H1 (cell line): Measurements from ENCODE around the gene TAPBPL. TPM values are rescaled to one million over a fixed set of nuclear protein-coding genes. Genes with fewer than 3 reads are reported as not detected.
A peak's percentile ranks its signal among the peaks of the same experiment; 100 is the strongest.

ENCODE experiments used
- CTCF ChIA-PET: fragments of 300-600 bp; sonication (Branson Sonifier 250); formaldehyde crosslinking; loops from one replicate; lab custom pipeline; 2021; ENCODE audit not compliant: partially characterized antibody; lab: Charles Lee
- POLR2A ChIA-PET: fragments of 300-600 bp; sonication (Branson Sonifier 250); formaldehyde crosslinking; loops from one replicate; lab custom pipeline; 2021; ENCODE audit warnings: inconsistent platforms; ENCODE audit not compliant: partially characterized antibody; lab: Charles Lee
- DNase-seq, 2 experiments: peaks; one replicate each; pipeline versions ENCODE4 v3.0.0 to v3.0.0-alpha.2; 2010 to 2022; ENCODE audit warnings: low spot score in 2 of 2, low read depth in 1 of 2, mixed read lengths in 1 of 2
- FAIRE-seq: peaks from 2 replicates; lab custom pipeline; 2011; peaks lifted over from hg19 to GRCh38; lab: Jason Lieb, UNC
- H2AFZ ChIP-seq: 2 replicates; pipeline ENCODE4 v1.8.1; 2012; ENCODE audit warnings: low read length, inconsistent platforms
- H2AK5ac ChIP-seq: 2 replicates; pipeline ENCODE4 v1.6.1; 2013; ENCODE audit warnings: low read depth, low read length
- H2BK120ac ChIP-seq: replicated peaks from 2 replicates; pipeline ENCODE3; 2013; ENCODE audit warnings: low read depth, low read length, inconsistent platforms
- H2BK12ac ChIP-seq: 2 replicates; pipeline ENCODE4 v1.6.1; 2013; ENCODE audit warnings: low read depth, low read length
- H2BK15ac ChIP-seq: 2 replicates; pipeline ENCODE4 v1.6.1; 2013; ENCODE audit warnings: low read length
- H2BK20ac ChIP-seq: 2 replicates; pipeline ENCODE4 v1.6.1; 2013; ENCODE audit warnings: low read length
- H2BK5ac ChIP-seq: 2 replicates; pipeline ENCODE4 v1.6.1; 2013; ENCODE audit warnings: low read depth, low read length
- H3K14ac ChIP-seq: 2 replicates; pipeline ENCODE4 v1.6.1; 2013; ENCODE audit warnings: inconsistent platforms; ENCODE audit not compliant: insufficient read length
- H3K18ac ChIP-seq: 2 replicates; pipeline ENCODE4 v1.6.1; 2013; ENCODE audit warnings: low read length; ENCODE audit errors: extremely low read depth
- H3K23ac ChIP-seq: 2 replicates; pipeline ENCODE4 v1.6.1; 2013; ENCODE audit warnings: inconsistent platforms; ENCODE audit not compliant: insufficient read length
- H3K23me2 ChIP-seq: 2 replicates; pipeline ENCODE4 v1.6.1; 2013; ENCODE audit warnings: low read depth, low read length
- H3K27ac ChIP-seq: 2 replicates; pipeline ENCODE4 v1.6.1; 2011; ENCODE audit warnings: low read depth, low read length, inconsistent platforms
- H3K27me3 ChIP-seq, 4 experiments: replicated peaks in 1 of 4; 1 replicate in 1 of 4; 2 replicates in 3 of 4; pipeline versions ENCODE4 v1.6.1 to v1.8.1; 2011 to 2013; ENCODE audit warnings: low read length in 3 of 4, mild to moderate bottlenecking in 3 of 4, inconsistent platforms in 2 of 4, mixed read lengths in 2 of 4, moderate library complexity in 1 of 4; ENCODE audit not compliant: control insufficient read depth in 3 of 4, insufficient read depth in 3 of 4; ENCODE audit errors: extremely low read depth in 1 of 4
- H3K36me3 ChIP-seq, 4 experiments: 2 replicates each; pipeline versions ENCODE4 v1.6.1 to v1.8.1; 2011 to 2013; ENCODE audit warnings: mild to moderate bottlenecking in 4 of 4, low read length in 3 of 4, moderate library complexity in 2 of 4, control low read depth in 1 of 4, inconsistent platforms in 1 of 4; ENCODE audit not compliant: insufficient read depth in 4 of 4, control insufficient read depth in 2 of 4
- H3K4ac ChIP-seq: replicated peaks from 2 replicates; pipeline ENCODE3; 2013; ENCODE audit warnings: low read length, low read depth, mixed read lengths, inconsistent platforms; ENCODE audit not compliant: insufficient read length
- H3K4me1 ChIP-seq, 4 experiments: replicated peaks in 1 of 4; 1 replicate in 1 of 4; 2 replicates in 3 of 4; pipeline versions ENCODE4 v1.6.1 to v1.8.1; 2011 to 2013; ENCODE audit warnings: low read length in 3 of 4, inconsistent platforms in 2 of 4, mixed read lengths in 1 of 4; ENCODE audit not compliant: insufficient read depth in 4 of 4, control insufficient read depth in 3 of 4
- H3K4me2 ChIP-seq, 2 experiments: 2 replicates each; pipeline versions ENCODE4 v1.6.1 to v1.8.1; 2011 to 2013; ENCODE audit warnings: low read depth in 2 of 2, low read length in 2 of 2, control low read depth in 1 of 2, inconsistent platforms in 1 of 2, mild to moderate bottlenecking in 1 of 2; ENCODE audit not compliant: insufficient read depth in 1 of 2
- H3K4me3 ChIP-seq, 4 experiments: fragments of 200-600, 300-600 bp in 1 of 4; sonication (generic), shearing (Covaris generic), sonication (Bioruptor Twin) in 1 of 4; 2 replicates each; pipeline versions ENCODE4 v1.5.1 to v1.8.1; 2011 to 2016; ENCODE audit warnings: low read length in 4 of 4, low read depth in 3 of 4, control low read depth in 2 of 4, inconsistent platforms in 2 of 4, mild to moderate bottlenecking in 2 of 4, mixed read lengths in 1 of 4, moderate library complexity in 1 of 4; ENCODE audit not compliant: insufficient read depth in 2 of 4; ENCODE audit errors: extremely low read depth in 1 of 4
- H3K56ac ChIP-seq: replicated peaks from 2 replicates; pipeline ENCODE3; 2013; ENCODE audit warnings: low read depth, mild to moderate bottlenecking, mixed read lengths, low read length, inconsistent platforms; ENCODE audit not compliant: insufficient read length
- H3K79me1 ChIP-seq: 2 replicates; pipeline ENCODE4 v1.6.1; 2013; ENCODE audit warnings: low read depth, low read length, control low read depth
- H3K79me2 ChIP-seq, 2 experiments: 2 replicates each; pipeline versions ENCODE4 v1.6.1 to v1.8.1; 2012 to 2013; ENCODE audit warnings: low read length in 2 of 2, mild to moderate bottlenecking in 2 of 2, inconsistent platforms in 1 of 2; ENCODE audit not compliant: insufficient read depth in 2 of 2, control insufficient read depth in 1 of 2
- H3K9ac ChIP-seq, 4 experiments: replicated peaks in 1 of 4; 1 replicate in 1 of 4; 2 replicates in 3 of 4; pipeline versions ENCODE4 v1.6.1 to v1.8.1; 2011 to 2013; ENCODE audit warnings: low read depth in 3 of 4, low read length in 3 of 4, control low read depth in 2 of 4, mild to moderate bottlenecking in 2 of 4, moderate library complexity in 2 of 4, inconsistent platforms in 1 of 4; ENCODE audit errors: extremely low read depth in 1 of 4
- H3K9me3 ChIP-seq, 2 experiments: 2 replicates each; pipeline versions ENCODE4 v1.6.1 to v1.8.1; 2012 to 2013; ENCODE audit warnings: mild to moderate bottlenecking in 2 of 2, moderate library complexity in 2 of 2, control low read depth in 1 of 2, inconsistent platforms in 1 of 2, low read depth in 1 of 2, low read length in 1 of 2, mixed read lengths in 1 of 2; ENCODE audit not compliant: insufficient read depth in 2 of 2
- H4K20me1 ChIP-seq, 2 experiments: replicated peaks in 1 of 2; 2 replicates each; pipeline versions ENCODE3 to v1.8.1; 2011 to 2013; ENCODE audit warnings: inconsistent platforms in 2 of 2, low read length in 2 of 2, mild to moderate bottlenecking in 1 of 2; ENCODE audit not compliant: insufficient read depth in 2 of 2, control insufficient read depth in 1 of 2
- H4K5ac ChIP-seq: 2 replicates; pipeline ENCODE4 v1.6.1; 2013; ENCODE audit warnings: low read length, low read depth, mixed read lengths, inconsistent platforms; ENCODE audit not compliant: insufficient read length
- H4K8ac ChIP-seq: 2 replicates; pipeline ENCODE4 v1.8.0; 2013; ENCODE audit warnings: mild to moderate bottlenecking, moderate library complexity, low read length, inconsistent platforms; ENCODE audit not compliant: insufficient read depth; ENCODE audit errors: extremely low read depth
- H4K91ac ChIP-seq: replicated peaks from 2 replicates; pipeline ENCODE3; 2013; ENCODE audit warnings: low read length, mixed read lengths, inconsistent platforms; ENCODE audit not compliant: insufficient read length
- ASH2L ChIP-seq: fragments of 200-600, 300-600 bp; sonication (generic); IDR thresholded peaks from one replicate; pipeline ENCODE4 v1.7.1; 2017; ENCODE audit warnings: low read length
- ATF3 ChIP-seq: IDR thresholded peaks from 2 replicates; pipeline ENCODE4 v1.6.1; 2011; ENCODE audit warnings: low read depth, mild to moderate bottlenecking, low read length; ENCODE audit not compliant: insufficient read depth
- BACH1 ChIP-seq: IDR thresholded peaks from 2 replicates; pipeline ENCODE4 v1.6.1; 2012; ENCODE audit warnings: low read length, improper control_type of control experiment
- BCL11A ChIP-seq, 2 experiments: IDR thresholded peaks; one replicate each; pipeline ENCODE4 v1.6.1; 2011; ENCODE audit warnings: low read depth in 2 of 2, low read length in 2 of 2, mild to moderate bottlenecking in 2 of 2
- CBX8 ChIP-seq: fragments of 300-800, 300-1000 bp; sonication (generic); IDR thresholded peaks from 2 replicates; pipeline ENCODE4 v1.7.1; 2016; ENCODE audit warnings: low read depth, low read length, borderline replicate concordance
- CEBPB ChIP-seq: IDR thresholded peaks from 2 replicates; pipeline ENCODE4 v1.6.1; 2012; ENCODE audit warnings: low read depth, low read length
- CREB1 ChIP-seq: IDR thresholded peaks from 2 replicates; pipeline ENCODE4 v1.6.1; 2012; ENCODE audit warnings: inconsistent platforms
- HDAC6 ChIP-seq: IDR thresholded peaks from one replicate; pipeline ENCODE4 v1.7.1; 2012; ENCODE audit warnings: low read depth, mild to moderate bottlenecking, inconsistent platforms, low read length, moderate library complexity
- JUN ChIP-seq: IDR thresholded peaks from 2 replicates; pipeline ENCODE4 v1.6.1; 2011; ENCODE audit warnings: low read depth, mild to moderate bottlenecking, improper control_type of control experiment, low read length
- KDM1A ChIP-seq: fragments of 200-600, 300-600 bp; sonication (generic); IDR thresholded peaks from 2 replicates; pipeline ENCODE4 v1.7.1; 2016; ENCODE audit warnings: mild to moderate bottlenecking, low read length, borderline replicate concordance
- POU5F1 ChIP-seq: IDR thresholded peaks from 2 replicates; pipeline ENCODE4 v1.6.1; 2011; ENCODE audit warnings: low read depth, mild to moderate bottlenecking, low read length, moderate library complexity
- SIX5 ChIP-seq: IDR thresholded peaks from 2 replicates; pipeline ENCODE4 v1.6.1; 2011; ENCODE audit warnings: mild to moderate bottlenecking, low read depth, low read length
- TAF1 ChIP-seq: IDR thresholded peaks from 2 replicates; pipeline ENCODE4 v1.6.1; 2011; ENCODE audit warnings: mild to moderate bottlenecking, low read depth, low read length
- WGBS, 2 experiments: shearing (Covaris generic) in 1 of 2; methylation state at CpG; one replicate each; pipeline versions ENCODE4 v1.1.6 to v1.1.7; 2013 to 2015; ENCODE audit warnings: low lambda C conversion rate in 2 of 2, mixed read lengths in 2 of 2, inconsistent platforms in 1 of 2, low coverage in 1 of 2, missing lambda C conversion rate in 1 of 2; ENCODE audit not compliant: insufficient replicate concordance in 2 of 2, insufficient coverage in 1 of 2, insufficient read length in 1 of 2; ENCODE audit errors: extremely low coverage in 1 of 2, missing lambda C conversion rate in 1 of 2; 5-methylcytosine and 5-hydroxymethylcytosine counted together
- polyA plus RNA-seq, 7 experiments: library from polyadenylated mRNA; depleted of rRNA in 3 of 7; stranded (reverse) in 5 of 7; unstranded in 2 of 7; fragments of >200 nt in 5 of 7; fragments of 200-250 nt in 2 of 7; gene quantifications; 1 replicate in 5 of 7; 2 replicates in 1 of 7; 4 replicates in 1 of 7; pipeline versions ENCODE4 v1.2.1 to v1.2.3, GENCODE V29; 2011 to 2013; ENCODE audit warnings: missing spikeins in 2 of 7, mixed read lengths in 2 of 7
- total RNA-seq: library from RNA; stranded (reverse); fragmentation: NEBNext Ultra II Directional; extraction: Animal tissue kit (Norgen Biotek cat#: 25700); gene quantifications from 2 replicates; pipeline ENCODE4 v1.2.1, GENCODE V29; 2021

TAPBPL gene
- total and polyA plus RNA-seq, 2 of the 8 experiments (the other 6 are each of a cell fraction or from before 2014, with no cell fraction given) = 0.61 to 1.5 TPM

- no peaks in the 10 kb centered on the region for H3K79me1 ChIP-seq
- H3K18ac ChIP-seq = no peak overlapping the region; the same call in 1 of the 2 replicates
- ChIA-PET POLR2A (interaction anchor here (1.1 to 4.9 kb wide), 8 partner anchors 9 to 130 kb away, joined by 3 to 41 read pairs (median 22); partner anchors contain the start of genes CD27, GAPDH, SCNN1A and VAMP1), CTCF (interaction anchor here (0.5 to 4.4 kb wide), 7 partner anchors 7 to 241 kb away, joined by 3 to 36 read pairs (median 4); no protein-coding TSS in a partner anchor)
- H2BK12ac ChIP-seq = peak overlapping the region; percentile 95; the same call in 1 of the 2 replicates
- H3K4me2 ChIP-seq = peak overlapping the region; percentile 62 to 67; a peak in 1 of 4 replicates
- no peak for FAIRE-seq
- H3K23me2 ChIP-seq = no peaks in the 10 kb centered on the region; the same call in 1 of the 2 replicates
- no peak overlapping the region; the same call in 1 of the 2 replicates for H2BK15ac ChIP-seq
- H4K8ac ChIP-seq = peak overlapping the region; percentile 59; the same call in 1 of the 2 replicates
- peak overlapping the region; percentile 88; the same call in 1 of the 2 replicates for H2BK5ac ChIP-seq
- no peak overlapping the region for H2AFZ ChIP-seq
- H2AK5ac ChIP-seq = peak overlapping the region; percentile 7; the same call in 1 of the 2 replicates
- no peak overlapping the region for H3K9ac ChIP-seq
- no peak overlapping the region for H3K23ac ChIP-seq
- H2BK20ac ChIP-seq = 0 out of 2 replicates have a peak overlapping the region, but pooled peaks have one; percentile 48
- H3K4me3 ChIP-seq = peak overlapping the region in 1 of 4 experiments; percentile 42; a peak in 2 of 8 replicates
- peak overlapping the region; percentile 47 for H3K4ac ChIP-seq
- no peak overlapping the region for H2BK120ac ChIP-seq
- H3K9me3 ChIP-seq = no peaks in the 10 kb centered on the region
- no peak overlapping the region; the same call in 1 of the 2 replicates for H3K27ac ChIP-seq
- no peaks in the 10 kb centered on the region for H3K27me3 ChIP-seq
- H3K36me3 ChIP-seq = no peaks in the 10 kb centered on the region
- H4K5ac ChIP-seq = no peak overlapping the region
- peak overlapping the region; percentile 96 for H4K91ac ChIP-seq
- peaks cover 23 to 36% (median 31%) of the 10 kb centered on the region in 4 experiments for H3K4me1 ChIP-seq
- no peaks in the 10 kb centered on the region for H4K20me1 ChIP-seq
- no peak for DNase-seq
- H3K56ac ChIP-seq = peak overlapping the region; percentile 10
- H3K14ac ChIP-seq = no peak overlapping the region
- WGBS, 2 experiments = 91% methylated on average over 17 of the region's 17 CpGs; no CpG with 5 or more reads in 1 of the 2 experiments
- no peaks in the 10 kb centered on the region for H3K79me2 ChIP-seq
- TF ChIP-seq ATF3 (no peak), POU5F1 (no peak), CREB1 (no peak), SIX5 (no peak), ASH2L (no peak), CBX8 (no peak), HDAC6 (no peak), JUN (no peak), BACH1 (no peak), BCL11A (IDR thresholded peaks at IDR 0.05; ENCODE audit: low read depth in 2 of 2, low read length in 2 of 2) (no peak), CEBPB (no peak), KDM1A (no peak), TAF1 (no peak)
Observed at GRCh38 chr12:6452944-6453630, 1.2 kb downstream of the TAPBPL start.
